Hypothalamus (tissue), 51 donors: ENCODE measurements around the gene PRSS23.
"Not testable (repeated sequence)": the region's sequence is repeated elsewhere in the genome, so short reads cannot be mapped to it uniquely, and the experiment has no call there.

Source experiments
- DNase-seq, 51 donors: peaks; one replicate each; lab custom pipeline; 2025; lab: John Stamatoyannopoulos, UW

Gene PRSS23

DNA sequence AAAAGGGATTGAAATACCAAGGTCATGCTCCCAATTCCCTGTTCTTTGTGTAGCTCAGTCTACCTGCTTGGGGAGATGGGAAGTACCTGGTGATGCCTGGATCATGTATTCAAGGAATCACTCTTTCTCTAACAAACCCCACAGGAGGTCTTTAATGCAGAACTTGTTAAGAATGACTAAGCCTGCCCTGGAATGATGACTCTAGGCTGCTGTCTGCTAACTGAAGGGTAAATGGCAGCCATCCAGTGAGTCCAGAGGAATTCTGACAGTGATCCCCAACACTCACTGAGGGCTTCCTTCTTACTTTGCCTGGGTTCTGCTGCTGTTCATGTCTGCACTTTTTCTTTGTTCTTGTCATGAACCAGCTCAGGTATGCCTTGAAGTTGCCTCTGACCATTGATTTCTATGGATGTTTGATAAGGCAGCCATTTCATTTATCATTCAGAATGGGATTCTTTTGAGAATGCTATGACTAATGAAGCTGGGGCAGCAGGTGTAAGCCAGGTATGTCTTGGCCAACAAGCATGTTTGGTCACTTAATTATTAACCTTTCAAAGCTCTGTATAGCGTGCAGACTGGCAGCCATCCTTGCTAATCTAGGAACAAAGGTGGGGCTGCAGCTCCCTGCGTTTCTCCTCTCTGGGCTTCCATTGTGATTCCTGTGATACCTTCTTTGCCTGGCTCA is 11.4 kb downstream of the PRSS23 start:
- no peak for DNase-seq

DNA sequence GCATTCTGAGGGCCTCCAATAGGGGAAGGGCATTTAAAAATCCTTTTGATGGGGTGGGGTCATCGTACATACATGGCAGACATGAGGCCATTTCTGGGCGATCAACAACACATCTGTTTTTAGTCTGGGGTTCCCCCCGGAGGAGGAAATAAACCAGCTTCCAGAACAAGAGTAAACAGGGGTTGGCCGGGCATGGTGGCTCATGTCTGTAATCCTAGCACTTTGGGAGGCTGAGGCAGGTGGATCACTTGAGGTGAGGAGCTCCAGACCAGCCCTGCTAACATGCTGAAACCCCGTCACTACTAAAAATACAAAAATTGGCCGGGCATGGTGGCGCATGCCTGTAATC is 12.0 kb downstream of the PRSS23 start:
- DNase-seq: no peak

DNA sequence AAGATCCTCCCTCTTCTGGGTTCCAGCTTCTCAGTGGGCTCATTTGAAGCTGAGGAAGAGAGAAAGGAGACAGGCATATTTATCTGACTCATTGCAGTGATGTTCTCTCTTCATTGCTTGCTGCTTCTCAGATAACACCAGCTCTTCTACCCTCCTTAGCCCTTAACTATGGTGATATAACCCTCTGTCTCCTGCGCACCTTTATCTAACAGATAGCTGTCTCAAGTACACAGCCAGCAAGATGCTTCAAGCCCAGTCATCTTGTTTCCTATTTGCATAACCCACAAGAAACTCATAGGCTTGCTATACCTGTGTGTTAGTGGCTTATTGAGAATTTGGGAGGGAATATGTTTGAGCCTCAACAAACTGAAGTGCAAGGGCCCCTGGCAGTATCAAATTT is 12.6 kb downstream of the PRSS23 start:
- no peak for DNase-seq

DNA sequence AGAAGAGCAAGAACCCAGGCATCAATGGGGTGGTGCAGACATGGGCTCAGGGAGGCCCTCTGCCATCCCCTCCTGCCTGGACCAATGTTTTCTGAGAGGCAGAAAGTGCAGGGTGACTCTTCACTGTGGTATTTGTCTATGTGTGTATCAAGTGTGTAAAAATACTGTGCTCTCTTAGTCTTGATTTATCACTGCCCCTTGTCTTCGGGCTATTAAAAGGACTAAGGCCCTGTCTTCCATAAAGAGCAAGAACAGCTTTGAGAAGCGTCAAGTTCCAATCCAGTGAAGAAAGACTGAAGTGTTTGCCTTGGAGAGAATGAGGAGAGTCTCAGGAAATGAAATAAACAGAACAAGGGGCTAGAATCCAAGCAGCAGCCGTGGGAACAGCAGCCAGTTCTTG is 14.4 kb downstream of the PRSS23 start:
- DNase-seq: no peak

DNA sequence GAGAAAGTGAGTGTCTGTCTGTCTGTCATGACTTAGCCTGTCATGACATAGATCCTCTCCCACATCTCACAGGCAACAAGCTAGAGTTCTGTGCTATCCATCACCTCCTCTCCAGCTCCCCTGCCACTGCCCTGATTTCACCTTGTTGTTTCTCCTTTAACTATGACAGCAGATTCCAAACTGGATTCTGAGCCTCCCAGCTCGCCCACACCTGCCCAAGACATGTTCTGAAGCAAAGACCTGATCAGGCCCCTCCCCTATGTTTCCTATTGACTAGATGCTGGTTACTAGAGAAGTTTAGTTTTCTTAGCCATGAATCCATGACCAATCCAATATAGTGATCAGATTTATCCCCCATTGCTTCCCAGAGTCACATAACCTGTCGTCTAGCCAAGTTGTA is 15.4 kb downstream of the PRSS23 start:
- no peak for DNase-seq

DNA sequence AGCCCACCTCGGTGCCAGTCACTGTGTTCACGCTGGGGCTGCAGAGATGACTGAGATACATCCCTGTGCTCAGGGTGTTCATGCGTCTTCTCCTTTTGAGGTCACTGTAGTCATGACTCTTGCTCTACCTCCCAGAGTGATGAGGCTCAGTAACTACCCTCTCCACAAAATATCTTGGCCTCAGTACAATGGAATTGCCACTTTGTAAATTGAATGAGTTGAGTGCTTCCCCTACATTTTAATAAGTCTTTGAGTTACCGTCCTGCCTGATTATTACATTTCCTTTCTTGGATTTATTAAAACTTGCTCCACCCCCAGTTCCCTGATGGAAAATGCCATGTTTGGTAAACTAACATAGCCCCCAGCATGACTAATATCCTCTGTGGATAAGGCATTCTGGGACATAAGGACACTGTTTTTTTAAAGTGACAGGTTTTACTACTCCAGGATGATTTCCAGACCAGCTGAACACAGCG is 15.9 kb downstream of the PRSS23 start:
- no peak for DNase-seq

DNA sequence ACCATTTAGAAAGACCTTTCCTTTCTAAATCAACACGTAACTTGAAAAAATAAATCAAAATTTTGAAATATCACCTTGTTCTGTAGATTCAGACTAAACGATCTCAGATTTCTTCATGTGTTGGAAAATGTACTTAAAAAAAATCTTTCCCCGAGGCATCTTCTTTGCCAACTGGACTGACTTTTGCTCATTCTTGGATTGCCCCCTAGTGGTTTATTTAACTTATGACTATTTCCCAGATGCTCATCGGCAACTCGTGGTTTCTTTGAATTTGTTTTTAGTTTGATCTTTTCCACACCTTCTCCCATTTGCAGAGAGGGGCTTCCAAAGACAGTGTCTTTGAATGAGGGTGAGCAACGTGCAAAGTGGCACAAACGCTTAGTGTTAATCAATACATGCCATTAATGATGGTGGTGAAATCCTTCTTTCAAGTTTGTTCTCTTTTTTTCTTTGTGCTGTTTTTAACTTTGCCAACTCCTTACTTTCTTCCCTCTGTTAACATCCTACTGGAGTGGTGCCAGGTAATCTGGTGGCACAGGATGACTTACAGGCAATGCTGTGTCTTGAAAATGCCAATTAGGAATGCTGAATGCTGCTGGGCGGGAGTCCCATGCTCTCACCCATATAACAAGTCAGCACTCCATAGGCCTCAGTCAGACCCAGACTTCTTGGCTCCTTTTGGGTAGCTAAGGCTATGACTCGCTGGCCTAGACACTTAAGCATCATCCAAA is 18.3 kb downstream of the PRSS23 start:
- DNase-seq: peak in 5 of 51 donors; percentile 3 to 58 (median 17)

DNA sequence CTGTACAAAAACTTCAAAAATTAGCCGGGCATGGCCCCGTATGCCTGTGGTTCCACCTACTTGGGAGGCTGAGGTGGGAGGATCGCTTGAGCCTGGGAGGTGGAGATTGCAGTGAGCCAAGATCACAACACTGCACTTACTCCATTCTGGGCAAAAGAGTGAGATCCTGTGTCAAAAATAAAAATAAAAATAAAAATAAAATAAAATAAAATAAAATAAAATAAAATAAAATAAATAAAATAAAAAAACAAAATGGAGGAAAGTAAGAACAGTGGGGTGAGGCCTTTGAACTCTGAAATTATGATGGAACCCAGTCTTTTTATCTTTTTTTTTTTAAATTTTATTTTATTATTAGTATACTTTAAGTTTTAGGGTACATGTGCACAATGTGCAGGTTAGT is 23.8 kb downstream of the PRSS23 start:
- DNase-seq: not testable (repeated sequence)

DNA sequence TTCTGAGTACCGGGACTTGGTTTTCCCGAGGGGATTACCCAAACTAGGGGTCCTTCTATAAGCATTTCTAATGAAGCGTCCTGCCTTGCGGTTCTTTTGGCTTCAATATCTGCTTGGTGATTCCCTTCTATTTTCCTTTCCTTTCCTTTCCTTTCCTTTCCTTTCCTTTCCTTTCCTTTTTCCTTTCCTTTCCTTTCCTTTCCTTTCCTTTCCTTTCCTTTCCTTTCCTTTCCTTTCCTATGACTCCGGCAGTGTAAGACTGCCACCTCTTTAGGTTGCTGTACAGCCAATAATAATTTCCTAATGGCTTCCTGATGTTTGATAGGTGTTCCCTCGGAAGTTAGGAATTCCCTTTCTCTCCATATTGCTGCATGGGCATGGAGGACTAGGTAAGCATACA is 34.0 kb downstream of the PRSS23 start:
- not testable (repeated sequence) for DNase-seq

DNA sequence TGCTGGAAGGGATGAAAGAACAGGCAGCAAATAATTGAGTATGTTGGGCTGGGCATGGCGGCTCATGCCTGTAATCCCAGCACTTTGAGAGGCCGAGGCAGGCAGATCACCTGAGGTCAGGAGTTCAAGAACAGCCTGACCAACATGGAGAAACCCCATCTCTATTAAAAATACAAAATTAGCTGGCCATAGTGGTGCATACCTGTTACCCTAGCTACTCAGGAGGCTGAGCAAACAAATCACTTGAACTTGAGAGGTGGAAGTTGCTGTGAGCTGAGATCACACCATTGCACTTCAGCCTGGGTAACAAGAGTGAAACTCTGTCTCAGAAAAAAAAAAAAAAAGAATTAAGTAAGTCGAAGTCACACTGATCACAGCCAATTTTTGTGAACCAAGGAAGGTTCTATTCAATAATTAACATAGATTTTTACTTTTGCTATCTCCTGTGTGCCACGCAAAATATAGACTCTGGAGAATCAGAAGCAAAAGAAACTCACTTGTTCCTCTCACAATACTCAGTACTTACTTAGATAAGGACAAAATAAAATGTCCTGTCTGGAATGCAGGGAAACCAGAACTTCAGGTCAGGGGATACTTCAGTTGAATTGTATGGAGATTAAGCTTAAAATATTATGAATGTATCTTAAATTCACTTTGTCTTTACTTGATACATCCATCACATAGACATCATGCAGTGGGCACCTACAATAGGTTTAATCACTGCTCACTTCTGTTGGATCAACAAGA is 44.6 kb downstream of the PRSS23 start:
- not testable (repeated sequence) for DNase-seq

DNA sequence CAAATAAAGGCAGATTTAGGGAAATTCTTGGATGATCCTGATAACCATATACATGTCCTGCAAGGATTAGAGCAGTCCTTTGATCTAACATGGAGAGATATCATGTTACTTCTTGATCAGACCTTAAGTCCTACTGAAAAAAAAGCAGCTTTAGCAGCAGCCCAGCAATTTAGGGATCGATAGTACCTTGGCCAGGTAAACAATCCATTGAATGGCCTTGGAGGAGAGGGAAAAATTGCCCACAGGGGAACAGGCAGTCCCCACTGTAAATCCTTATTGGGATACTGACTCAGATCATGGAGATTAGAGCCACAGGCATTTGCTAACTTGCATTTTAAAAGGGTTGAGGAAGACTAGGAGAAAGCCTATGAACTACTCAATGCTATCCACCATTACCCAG is 47.8 kb downstream of the PRSS23 start:
- no peak for DNase-seq

DNA sequence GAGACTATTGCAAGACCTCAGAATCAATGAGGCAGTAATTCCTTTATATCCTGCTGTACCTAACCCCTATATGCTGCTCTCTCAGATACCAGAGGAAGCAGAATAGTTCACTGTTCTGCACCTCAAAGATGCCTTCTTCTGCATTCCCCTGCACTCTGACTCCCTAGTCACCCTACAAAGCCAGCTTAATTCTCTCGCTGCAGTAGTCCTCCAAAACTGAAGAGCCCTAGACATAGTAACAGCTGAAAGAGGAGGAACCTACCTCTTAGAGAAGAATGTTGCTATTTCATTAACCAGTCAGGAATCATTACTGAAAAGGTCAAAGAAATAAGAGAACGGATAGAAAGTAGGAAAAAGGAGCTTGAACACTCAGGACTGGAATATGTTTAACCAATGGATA is 49.3 kb downstream of the PRSS23 start:
- no peak for DNase-seq
